GM12878 (cell line): ENCODE results near the gene RNF183. TPM values are rescaled to one million over a fixed set of nuclear protein-coding genes. Genes with fewer than 3 reads are reported as not detected.

Source experiments
- ATAC-seq: fragments of 200-7000 bp; cut with Tn5 transposase; 3 replicates; pipeline ENCODE4 v1.9.1; 2020; ENCODE audit warnings: mild to moderate bottlenecking, moderate library complexity
- BruUV-seq: library from RNA; stranded (reverse); fragments of 400-500 nt; replicated peaks from 2 replicates; lab custom pipeline; 2021; lab: Mats Ljungman, UMichigan
- CTCF ChIA-PET: fragments of 300-600 bp; sonication (Branson Sonifier 250); formaldehyde crosslinking; extraction: SDS; loops from one replicate; lab custom pipeline; 2021; ENCODE audit warnings: inconsistent platforms; lab: Yijun Ruan, JAX
- POLR2A ChIA-PET: fragments of 350-600 bp; formaldehyde crosslinking; extraction: SDS; loops from one replicate; lab custom pipeline; 2021; ENCODE audit warnings: inconsistent platforms; lab: Charles Lee
- RAD21 ChIA-PET: fragments of 300-600 bp; sonication (Branson Sonifier 250); formaldehyde crosslinking; loops from one replicate; lab custom pipeline; 2023; ENCODE audit warnings: antibody characterized with exemption; ENCODE audit not compliant: unreplicated experiment; lab: Charles Lee
- SMC1A ChIA-PET: fragments of 300-600 bp; sonication (Branson Sonifier 250); formaldehyde crosslinking; loops from one replicate; lab custom pipeline; 2023; ENCODE audit not compliant: unreplicated experiment, uncharacterized antibody; lab: Charles Lee
- DNase-seq: peaks from one replicate; pipeline ENCODE4 v3.0.0-alpha.2; 2011; ENCODE audit warnings: low read depth, low spot score
- FAIRE-seq: peaks from 3 replicates; lab custom pipeline; 2011; peaks lifted over from hg19 to GRCh38; lab: Jason Lieb, UNC
- H2AFZ ChIP-seq: 2 replicates; pipeline ENCODE4 v1.6.0; 2011; ENCODE audit warnings: low read depth, low read length, control low read depth; ENCODE audit not compliant: control insufficient read depth
- H3K27ac ChIP-seq: 2 replicates; pipeline ENCODE4 v1.5.1; 2011; ENCODE audit warnings: control low read depth; ENCODE audit not compliant: control insufficient read depth, insufficient read depth
- H3K27me3 ChIP-seq, 2 experiments: replicated peaks in 1 of 2; 2 replicates each; pipeline versions ENCODE4 v1.6.0 to v1.6.1; 2011; ENCODE audit warnings: low read length in 1 of 2; ENCODE audit not compliant: control insufficient read depth in 2 of 2, insufficient read depth in 2 of 2
- H3K36me3 ChIP-seq, 2 experiments: 2 replicates each; pipeline ENCODE4 v1.5.1; 2011; ENCODE audit warnings: low read length in 1 of 2; ENCODE audit not compliant: control insufficient read depth in 2 of 2, insufficient read depth in 2 of 2
- H3K4me1 ChIP-seq: 2 replicates; pipeline ENCODE4 v1.6.1; 2011; ENCODE audit warnings: mild to moderate bottlenecking, low read length, moderate library complexity, mixed read lengths; ENCODE audit not compliant: control insufficient read depth, insufficient read depth
- H3K4me2 ChIP-seq: 2 replicates; pipeline ENCODE4 v1.6.0; 2011; ENCODE audit warnings: control low read depth; ENCODE audit not compliant: control insufficient read depth, insufficient read depth
- H3K4me3 ChIP-seq: fragments of 200-600 bp; sonication (generic); 2 replicates; pipeline ENCODE4 v1.5.1; 2016
- H3K79me2 ChIP-seq: 2 replicates; pipeline ENCODE4 v1.6.0; 2011; ENCODE audit warnings: low read length; ENCODE audit not compliant: control insufficient read depth, insufficient read depth
- H3K9ac ChIP-seq: 2 replicates; pipeline ENCODE4 v1.8.0; 2011; ENCODE audit warnings: low read length, control low read depth, mixed read lengths; ENCODE audit not compliant: control insufficient read depth, insufficient read depth
- H3K9me3 ChIP-seq: replicated peaks from 3 replicates; pipeline ENCODE4 v1.5.1; 2011; ENCODE audit warnings: mild to moderate bottlenecking, low read length; ENCODE audit not compliant: control insufficient read depth, insufficient read depth
- H4K20me1 ChIP-seq: 2 replicates; pipeline ENCODE4 v1.6.0; 2011; ENCODE audit not compliant: control insufficient read depth, insufficient read depth
- BHLHE40 ChIP-seq, 2 experiments: fragments of 450-650 bp in 1 of 2; IDR thresholded peaks; 2 replicates each; pipeline ENCODE4 v1.6.1; 2011 to 2017; ENCODE audit warnings: low read depth in 2 of 2, borderline replicate concordance in 1 of 2, improper control_type of control experiment in 1 of 2, low read length in 1 of 2, mild to moderate bottlenecking in 1 of 2
- KLF5 ChIP-seq: fragments of 450-650 bp; IDR thresholded peaks from 2 replicates; pipeline ENCODE4 v1.6.1; 2014; ENCODE audit warnings: mild to moderate bottlenecking; ENCODE audit not compliant: partially characterized antibody
- NR2C1 ChIP-seq: fragments of 450-650 bp; IDR thresholded peaks from 2 replicates; pipeline ENCODE4 v1.6.1; 2017; ENCODE audit warnings: antibody characterized with exemption, mild to moderate bottlenecking, moderate library complexity
- SMAD5 ChIP-seq: IDR thresholded peaks from 2 replicates; pipeline ENCODE4 v1.6.1; 2016; ENCODE audit warnings: antibody characterized with exemption, low read depth
- STAT3 ChIP-seq: IDR thresholded peaks from 2 replicates; pipeline ENCODE4 v1.6.1; 2011; ENCODE audit warnings: low read depth, low read length, improper control_type of control experiment
- WGBS: methylation state at CpG from one replicate; pipeline ENCODE4 v1.1.6; 2016; ENCODE audit warnings: low lambda C conversion rate; ENCODE audit not compliant: insufficient replicate concordance, insufficient coverage; ENCODE audit errors: missing lambda C conversion rate; 5-methylcytosine and 5-hydroxymethylcytosine counted together
- in situ Hi-C: fragments of 300-500 bp; cut with MboI; formaldehyde crosslinking; loops from 9 replicates; pipeline ENCODE4 v1.14.3; 2018; ENCODE audit warnings: mixed read lengths
- intact Hi-C: fragments of 100-400 bp; cut with micrococcal nuclease; formaldehyde crosslinking; loops from one replicate; pipeline ENCODE4 v1.14.2; 2022; ENCODE audit not compliant: unreplicated experiment
- polyA plus RNA-seq, 11 experiments: library from polyadenylated mRNA; depleted of rRNA in 4 of 11; unstranded in 6 of 11; stranded (reverse) in 5 of 11; fragments of >200 nt; fragmentation: Nextera tagmentation in 4 of 11; fragmentation: Illumina TruSeq in 1 of 11; extraction: Ambion mirVana in 4 of 11; extraction: Trizol in 1 of 11; gene quantifications; 1 replicate in 1 of 11; 2 replicates in 10 of 11; pipeline versions ENCODE4 v1.2.1 to v1.2.3, GENCODE V29; 2011 to 2016; ENCODE audit warnings: inconsistent platforms in 2 of 11, missing spikeins in 2 of 11, low read depth in 1 of 11
- total RNA-seq, 4 experiments: library from RNA; depleted of rRNA in 3 of 4; stranded (reverse); fragments of >200 nt in 3 of 4; fragmentation: Illumina TruSeq in 1 of 4; extraction: Trizol in 1 of 4; gene quantifications; 2 replicates each; pipeline versions ENCODE4 v1.2.1 to v1.2.3, GENCODE V29; 2013 to 2021
- TF ChIP-seq, protein P1 (sequence below): fragments of 450-650 bp; IDR thresholded peaks from 2 replicates; pipeline ENCODE4 v1.6.1; 2018; ENCODE audit warnings: borderline replicate concordance, mild to moderate bottlenecking; ENCODE audit not compliant: partially characterized antibody
- TF ChIP-seq, protein P2 (sequence below): IDR thresholded peaks from 2 replicates; pipeline ENCODE4 v1.6.1; 2011; ENCODE audit warnings: low read depth, low read length, improper control_type of control experiment, borderline replicate concordance
- TF ChIP-seq, protein P3 (sequence below): IDR thresholded peaks from 2 replicates; pipeline ENCODE4 v1.6.1; 2012; ENCODE audit warnings: mild to moderate bottlenecking, low read depth, low read length
- TF ChIP-seq, protein P4 (sequence below): fragments of 450-650 bp; IDR thresholded peaks from 2 replicates; pipeline ENCODE4 v1.6.1; 2017; ENCODE audit warnings: low read depth, mild to moderate bottlenecking, moderate library complexity
- TF ChIP-seq, protein P5 (sequence below): fragments of 450-650 bp; IDR thresholded peaks from 2 replicates; pipeline ENCODE4 v1.6.1; 2017; ENCODE audit warnings: mild to moderate bottlenecking, low read depth, inconsistent platforms; ENCODE audit not compliant: poor library complexity, severe bottlenecking

Gene RNF183
- total and polyA plus RNA-seq, 10 of the 15 experiments (the other 5 are each of a cell fraction or from before 2014, with no cell fraction given), result 0.03 to 0.26 (median 0.07) TPM; not detected in 6

DNA sequence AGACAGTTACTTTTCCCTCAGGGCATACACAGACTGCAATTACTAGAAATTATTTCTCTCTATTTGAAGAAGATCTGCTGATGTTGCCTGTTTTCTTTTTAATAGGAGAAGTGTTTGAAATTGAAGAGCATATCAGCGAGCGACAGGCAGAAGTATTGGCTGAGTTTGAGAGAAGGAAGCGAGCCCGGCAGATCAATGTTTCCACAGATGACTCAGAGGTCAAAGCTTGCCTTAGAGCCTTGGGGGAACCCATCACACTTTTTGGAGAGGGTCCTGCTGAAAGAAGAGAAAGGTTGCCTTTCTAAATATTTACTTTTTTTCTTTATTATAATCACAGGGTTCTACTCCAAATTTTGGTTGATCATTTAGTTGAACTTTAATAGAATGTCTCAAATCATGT lies 24.3 kb downstream of the RNF183 start:
- no peaks in the 10 kb centered on the region for H4K20me1 ChIP-seq
- BruUV-seq, result no TSS peak
- H3K4me2 ChIP-seq, result no peak overlapping the region
- in situ Hi-C loops (no loop called here), intact Hi-C loops (loop anchor here (5.0 to 10.0 kb wide), 3 partner anchors 63 to 1106 kb away; partner anchors contain the start of genes AKNA and WDR31)
- TF ChIP-seq BHLHE40 (IDR thresholded peaks at IDR 0.05; ENCODE audit: borderline replicate concordance in 1 of 2, low read depth in 2 of 2, low read length in 1 of 2), result no peak
- TF ChIP-seq, protein P1, sequence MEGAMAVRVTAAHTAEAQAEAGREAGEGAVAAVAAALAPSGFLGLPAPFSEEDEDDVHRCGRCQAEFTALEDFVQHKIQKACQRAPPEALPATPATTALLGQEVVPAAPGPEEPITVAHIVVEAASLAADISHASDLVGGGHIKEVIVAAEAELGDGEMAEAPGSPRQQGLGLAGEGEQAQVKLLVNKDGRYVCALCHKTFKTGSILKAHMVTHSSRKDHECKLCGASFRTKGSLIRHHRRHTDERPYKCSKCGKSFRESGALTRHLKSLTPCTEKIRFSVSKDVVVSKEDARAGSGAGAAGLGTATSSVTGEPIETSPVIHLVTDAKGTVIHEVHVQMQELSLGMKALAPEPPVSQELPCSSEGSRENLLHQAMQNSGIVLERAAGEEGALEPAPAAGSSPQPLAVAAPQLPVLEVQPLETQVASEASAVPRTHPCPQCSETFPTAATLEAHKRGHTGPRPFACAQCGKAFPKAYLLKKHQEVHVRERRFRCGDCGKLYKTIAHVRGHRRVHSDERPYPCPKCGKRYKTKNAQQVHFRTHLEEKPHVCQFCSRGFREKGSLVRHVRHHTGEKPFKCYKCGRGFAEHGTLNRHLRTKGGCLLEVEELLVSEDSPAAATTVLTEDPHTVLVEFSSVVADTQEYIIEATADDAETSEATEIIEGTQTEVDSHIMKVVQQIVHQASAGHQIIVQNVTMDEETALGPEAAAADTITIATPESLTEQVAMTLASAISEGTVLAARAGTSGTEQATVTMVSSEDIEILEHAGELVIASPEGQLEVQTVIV, result no peak
- TF ChIP-seq, protein P2, sequence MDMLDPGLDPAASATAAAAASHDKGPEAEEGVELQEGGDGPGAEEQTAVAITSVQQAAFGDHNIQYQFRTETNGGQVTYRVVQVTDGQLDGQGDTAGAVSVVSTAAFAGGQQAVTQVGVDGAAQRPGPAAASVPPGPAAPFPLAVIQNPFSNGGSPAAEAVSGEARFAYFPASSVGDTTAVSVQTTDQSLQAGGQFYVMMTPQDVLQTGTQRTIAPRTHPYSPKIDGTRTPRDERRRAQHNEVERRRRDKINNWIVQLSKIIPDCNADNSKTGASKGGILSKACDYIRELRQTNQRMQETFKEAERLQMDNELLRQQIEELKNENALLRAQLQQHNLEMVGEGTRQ, result no peak
- TF ChIP-seq, protein P3, sequence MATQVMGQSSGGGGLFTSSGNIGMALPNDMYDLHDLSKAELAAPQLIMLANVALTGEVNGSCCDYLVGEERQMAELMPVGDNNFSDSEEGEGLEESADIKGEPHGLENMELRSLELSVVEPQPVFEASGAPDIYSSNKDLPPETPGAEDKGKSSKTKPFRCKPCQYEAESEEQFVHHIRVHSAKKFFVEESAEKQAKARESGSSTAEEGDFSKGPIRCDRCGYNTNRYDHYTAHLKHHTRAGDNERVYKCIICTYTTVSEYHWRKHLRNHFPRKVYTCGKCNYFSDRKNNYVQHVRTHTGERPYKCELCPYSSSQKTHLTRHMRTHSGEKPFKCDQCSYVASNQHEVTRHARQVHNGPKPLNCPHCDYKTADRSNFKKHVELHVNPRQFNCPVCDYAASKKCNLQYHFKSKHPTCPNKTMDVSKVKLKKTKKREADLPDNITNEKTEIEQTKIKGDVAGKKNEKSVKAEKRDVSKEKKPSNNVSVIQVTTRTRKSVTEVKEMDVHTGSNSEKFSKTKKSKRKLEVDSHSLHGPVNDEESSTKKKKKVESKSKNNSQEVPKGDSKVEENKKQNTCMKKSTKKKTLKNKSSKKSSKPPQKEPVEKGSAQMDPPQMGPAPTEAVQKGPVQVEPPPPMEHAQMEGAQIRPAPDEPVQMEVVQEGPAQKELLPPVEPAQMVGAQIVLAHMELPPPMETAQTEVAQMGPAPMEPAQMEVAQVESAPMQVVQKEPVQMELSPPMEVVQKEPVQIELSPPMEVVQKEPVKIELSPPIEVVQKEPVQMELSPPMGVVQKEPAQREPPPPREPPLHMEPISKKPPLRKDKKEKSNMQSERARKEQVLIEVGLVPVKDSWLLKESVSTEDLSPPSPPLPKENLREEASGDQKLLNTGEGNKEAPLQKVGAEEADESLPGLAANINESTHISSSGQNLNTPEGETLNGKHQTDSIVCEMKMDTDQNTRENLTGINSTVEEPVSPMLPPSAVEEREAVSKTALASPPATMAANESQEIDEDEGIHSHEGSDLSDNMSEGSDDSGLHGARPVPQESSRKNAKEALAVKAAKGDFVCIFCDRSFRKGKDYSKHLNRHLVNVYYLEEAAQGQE, result no peak
- TF ChIP-seq, protein P4, sequence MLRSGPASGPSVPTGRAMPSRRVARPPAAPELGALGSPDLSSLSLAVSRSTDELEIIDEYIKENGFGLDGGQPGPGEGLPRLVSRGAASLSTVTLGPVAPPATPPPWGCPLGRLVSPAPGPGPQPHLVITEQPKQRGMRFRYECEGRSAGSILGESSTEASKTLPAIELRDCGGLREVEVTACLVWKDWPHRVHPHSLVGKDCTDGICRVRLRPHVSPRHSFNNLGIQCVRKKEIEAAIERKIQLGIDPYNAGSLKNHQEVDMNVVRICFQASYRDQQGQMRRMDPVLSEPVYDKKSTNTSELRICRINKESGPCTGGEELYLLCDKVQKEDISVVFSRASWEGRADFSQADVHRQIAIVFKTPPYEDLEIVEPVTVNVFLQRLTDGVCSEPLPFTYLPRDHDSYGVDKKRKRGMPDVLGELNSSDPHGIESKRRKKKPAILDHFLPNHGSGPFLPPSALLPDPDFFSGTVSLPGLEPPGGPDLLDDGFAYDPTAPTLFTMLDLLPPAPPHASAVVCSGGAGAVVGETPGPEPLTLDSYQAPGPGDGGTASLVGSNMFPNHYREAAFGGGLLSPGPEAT, result no peak
- TF ChIP-seq KLF5, result no peak
- TF ChIP-seq SMAD5, result no peak
- no peak for TF ChIP-seq STAT3
- no peak for TF ChIP-seq NR2C1
- TF ChIP-seq, protein P5, sequence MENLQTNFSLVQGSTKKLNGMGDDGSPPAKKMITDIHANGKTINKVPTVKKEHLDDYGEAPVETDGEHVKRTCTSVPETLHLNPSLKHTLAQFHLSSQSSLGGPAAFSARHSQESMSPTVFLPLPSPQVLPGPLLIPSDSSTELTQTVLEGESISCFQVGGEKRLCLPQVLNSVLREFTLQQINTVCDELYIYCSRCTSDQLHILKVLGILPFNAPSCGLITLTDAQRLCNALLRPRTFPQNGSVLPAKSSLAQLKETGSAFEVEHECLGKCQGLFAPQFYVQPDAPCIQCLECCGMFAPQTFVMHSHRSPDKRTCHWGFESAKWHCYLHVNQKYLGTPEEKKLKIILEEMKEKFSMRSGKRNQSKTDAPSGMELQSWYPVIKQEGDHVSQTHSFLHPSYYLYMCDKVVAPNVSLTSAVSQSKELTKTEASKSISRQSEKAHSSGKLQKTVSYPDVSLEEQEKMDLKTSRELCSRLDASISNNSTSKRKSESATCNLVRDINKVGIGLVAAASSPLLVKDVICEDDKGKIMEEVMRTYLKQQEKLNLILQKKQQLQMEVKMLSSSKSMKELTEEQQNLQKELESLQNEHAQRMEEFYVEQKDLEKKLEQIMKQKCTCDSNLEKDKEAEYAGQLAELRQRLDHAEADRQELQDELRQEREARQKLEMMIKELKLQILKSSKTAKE, result no peak
- RAD21 ChIA-PET, result no interaction called here
- H2AFZ ChIP-seq, result no peak overlapping the region
- 80% methylated on average over 4 of the region's 4 CpGs for WGBS
- H3K4me3 ChIP-seq, result no peak overlapping the region
- ATAC-seq (no peak), DNase-seq (no peak), FAIRE-seq (no peak)
- H3K79me2 ChIP-seq, result peaks cover 36% of the 10 kb centered on the region
- H3K27ac ChIP-seq, result no peak overlapping the region
- H3K9ac ChIP-seq, result no peak overlapping the region
- H3K9me3 ChIP-seq, result no peaks in the 10 kb centered on the region
- peaks cover 6 to 17% of the 10 kb centered on the region in 2 experiments for H3K36me3 ChIP-seq
- H3K4me1 ChIP-seq, result peaks cover 8% of the 10 kb centered on the region; the same call in 1 of the 2 replicates
- POLR2A ChIA-PET, result interaction anchor here (0.6 to 1.1 kb wide), 3 partner anchors 97 to 232 kb away, joined by 3 read pairs; no protein-coding TSS in a partner anchor
- H3K27me3 ChIP-seq, result no peaks in the 10 kb centered on the region
- CTCF ChIA-PET, result interaction anchor here (7.8 to 8.5 kb wide), 2 partner anchors 122 to 378 kb away, joined by 96 to 117 read pairs; partner anchors contain the start of gene ALAD
- SMC1A ChIA-PET, result interaction anchor here (1.4 kb wide), 1 partner anchor 131 kb away, joined by 5 read pairs; the partner anchor contains the start of genes C9orf43 and POLE3
